GM12864 (cell line): ENCODE results near the gene CST6.

ENCODE experiments used
- DNase-seq: peaks from one replicate; pipeline ENCODE4 v3.0.0-alpha.2; 2011; ENCODE audit warnings: low read depth
- H3K4me3 ChIP-seq: 2 replicates; pipeline ENCODE4 v1.5.1; 2011; ENCODE audit warnings: mild to moderate bottlenecking, low read depth, low read length, control low read depth
- CTCF ChIP-seq: IDR thresholded peaks from 2 replicates; pipeline ENCODE4 v1.5.1; 2011; ENCODE audit warnings: low read depth, mild to moderate bottlenecking, moderate library complexity, low read length, control low read depth, inconsistent platforms; ENCODE audit errors: missing control alignments

CST6 gene

GRCh38 chr11:66056501-66056900, 44.7 kb downstream of the CST6 start:
- no peak overlapping the region for H3K4me3 ChIP-seq
- no peak for DNase-seq
- TF ChIP-seq CTCF = no peak

- no peak for DNase-seq
- TF ChIP-seq CTCF = no peak
- no peak overlapping the region for H3K4me3 ChIP-seq
Observed at GRCh38 chr11:66059966-66060680, 48.3 kb downstream of the CST6 start.

- no peak for DNase-seq
- no peak for TF ChIP-seq CTCF
Observed at GRCh38 chr11:66061268-66061667, 49.5 kb downstream of the CST6 start.

GRCh38 chr11:66062408-66062807, 50.6 kb downstream of the CST6 start:
- no peak for DNase-seq
- H3K4me3 ChIP-seq = no peak overlapping the region
- no peak for TF ChIP-seq CTCF

More at GRCh38 chr11:66061268-66061667, 49.5 kb downstream of the CST6 start:
- no peak overlapping the region for H3K4me3 ChIP-seq
